ENCODE results near the gene PAX5. TPM values are rescaled to one million over a fixed set of nuclear protein-coding genes. Genes with fewer than 3 reads are reported as not detected.

Gene PAX5
- polyA plus RNA-seq, 1 experiment = not detected

DNA sequence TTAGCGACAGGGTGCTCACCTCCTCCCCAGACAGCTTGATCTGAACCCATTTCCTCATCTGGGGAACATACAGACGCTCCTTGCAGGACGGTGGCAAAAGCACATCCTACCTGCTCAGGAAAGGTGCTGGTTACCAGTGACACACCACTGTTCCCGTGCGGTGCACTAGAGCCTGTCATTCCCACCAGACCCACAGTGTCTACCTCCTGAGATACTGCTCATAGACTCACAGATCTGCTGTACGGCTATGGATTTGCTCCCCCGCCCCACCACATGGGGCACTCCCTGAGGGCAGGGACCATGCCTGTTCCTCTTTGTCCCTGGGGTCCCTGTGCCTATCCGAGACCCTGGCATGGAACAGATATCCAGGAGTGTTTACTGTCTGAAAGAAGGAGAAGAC is 208.9 kb downstream of the PAX5 start:
- TF ChIP-seq, protein P1, sequence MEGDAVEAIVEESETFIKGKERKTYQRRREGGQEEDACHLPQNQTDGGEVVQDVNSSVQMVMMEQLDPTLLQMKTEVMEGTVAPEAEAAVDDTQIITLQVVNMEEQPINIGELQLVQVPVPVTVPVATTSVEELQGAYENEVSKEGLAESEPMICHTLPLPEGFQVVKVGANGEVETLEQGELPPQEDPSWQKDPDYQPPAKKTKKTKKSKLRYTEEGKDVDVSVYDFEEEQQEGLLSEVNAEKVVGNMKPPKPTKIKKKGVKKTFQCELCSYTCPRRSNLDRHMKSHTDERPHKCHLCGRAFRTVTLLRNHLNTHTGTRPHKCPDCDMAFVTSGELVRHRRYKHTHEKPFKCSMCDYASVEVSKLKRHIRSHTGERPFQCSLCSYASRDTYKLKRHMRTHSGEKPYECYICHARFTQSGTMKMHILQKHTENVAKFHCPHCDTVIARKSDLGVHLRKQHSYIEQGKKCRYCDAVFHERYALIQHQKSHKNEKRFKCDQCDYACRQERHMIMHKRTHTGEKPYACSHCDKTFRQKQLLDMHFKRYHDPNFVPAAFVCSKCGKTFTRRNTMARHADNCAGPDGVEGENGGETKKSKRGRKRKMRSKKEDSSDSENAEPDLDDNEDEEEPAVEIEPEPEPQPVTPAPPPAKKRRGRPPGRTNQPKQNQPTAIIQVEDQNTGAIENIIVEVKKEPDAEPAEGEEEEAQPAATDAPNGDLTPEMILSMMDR (IDR thresholded peaks at IDR 0.05; ENCODE audit: insufficient read depth, low read depth, low read length) = no peak
- CTCF ChIA-PET = no interaction called here
- H3K27me3 ChIP-seq (ENCODE audit: control insufficient read depth, insufficient read depth, low read length) = peaks cover 11% of the 10 kb centered on the region
- POLR2A ChIA-PET = no interaction called here
- no peak for DNase-seq (ENCODE audit: low read depth)
- H3K36me3 ChIP-seq (ENCODE audit: control insufficient read depth, insufficient read depth, low read length) = no peaks in the 10 kb centered on the region
- H3K4me3 ChIP-seq (ENCODE audit: low read depth, low read length) = no peak overlapping the region

DNA sequence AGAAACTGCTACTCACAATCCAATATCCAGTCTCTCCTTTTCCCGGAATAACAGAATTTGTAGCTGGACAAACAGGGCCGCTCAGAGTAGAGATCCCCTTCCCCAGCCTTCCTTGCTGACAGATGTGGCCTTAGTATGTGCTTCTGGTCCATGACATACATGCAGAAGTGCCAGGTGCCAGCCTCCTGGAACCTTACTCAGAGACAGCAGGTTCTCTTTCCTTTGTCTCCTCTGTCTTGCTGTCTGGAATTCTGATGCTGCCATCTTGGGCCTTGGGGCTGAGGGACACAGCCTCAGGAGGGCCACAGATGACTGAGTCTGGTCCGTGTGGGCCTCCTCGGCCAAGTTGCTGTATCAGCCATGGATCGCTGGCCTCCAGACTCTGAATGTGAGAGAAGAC is 210.1 kb downstream of the PAX5 start:
- CTCF ChIA-PET = no interaction called here
- Histone ChIP-seq H3K27me3 (ENCODE audit: control insufficient read depth, insufficient read depth, low read length) (peaks cover 21% of the 10 kb centered on the region), H3K4me3 (ENCODE audit: low read depth, low read length) (no peak overlapping the region), H3K36me3 (ENCODE audit: control insufficient read depth, insufficient read depth, low read length) (no peaks in the 10 kb centered on the region)
- TF ChIP-seq, protein P1 (IDR thresholded peaks at IDR 0.05; ENCODE audit: insufficient read depth, low read depth, low read length) = no peak
- DNase-seq (ENCODE audit: low read depth) = no peak
- POLR2A ChIA-PET = no interaction called here

DNA sequence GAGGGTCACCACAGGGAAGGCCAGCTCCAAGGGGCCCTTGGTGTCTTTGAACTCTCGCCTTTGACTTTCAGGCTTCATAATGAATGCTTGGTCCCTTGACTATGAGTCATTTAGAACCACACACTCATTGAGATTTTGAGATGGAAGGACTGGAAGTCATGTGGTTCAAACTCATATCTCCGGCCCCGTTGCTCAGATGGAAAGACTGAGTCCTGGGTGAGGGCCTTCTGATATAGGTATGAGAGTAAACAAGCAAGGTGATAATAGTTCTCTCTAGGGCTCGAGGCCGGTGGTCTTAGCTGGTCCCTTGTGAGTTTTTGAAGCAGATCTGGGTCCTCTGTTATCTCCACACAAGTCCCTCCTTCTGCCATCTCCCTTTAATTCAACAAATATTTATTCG is 210.6 kb downstream of the PAX5 start:
- CTCF ChIA-PET = no interaction called here
- DNase-seq (ENCODE audit: low read depth) = no peak
- POLR2A ChIA-PET = no interaction called here
- TF ChIP-seq, protein P1 (IDR thresholded peaks at IDR 0.05; ENCODE audit: insufficient read depth, low read depth, low read length) = no peak
- Histone ChIP-seq H3K27me3 (ENCODE audit: control insufficient read depth, insufficient read depth, low read length) (peaks cover 24% of the 10 kb centered on the region), H3K4me3 (ENCODE audit: low read depth, low read length) (no peak overlapping the region), H3K36me3 (ENCODE audit: control insufficient read depth, insufficient read depth, low read length) (no peaks in the 10 kb centered on the region)

DNA sequence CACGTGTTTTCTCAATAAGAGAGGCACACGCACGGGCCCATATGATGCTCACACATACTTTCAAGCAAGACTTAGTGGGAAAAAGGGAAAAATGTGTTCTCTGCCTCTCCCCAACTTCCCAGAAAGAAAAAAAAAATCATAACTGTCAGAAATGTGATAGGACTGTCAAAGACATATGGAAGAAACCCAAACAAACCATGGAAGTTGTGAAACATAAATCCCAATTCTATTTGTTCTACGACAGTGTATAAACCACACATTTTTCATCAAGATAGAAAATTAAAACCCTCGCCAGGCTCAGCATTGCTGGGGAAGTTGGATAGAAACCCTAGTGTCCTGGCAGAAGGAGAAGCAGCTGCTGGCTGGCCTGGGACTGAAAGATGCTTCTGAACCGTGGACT is 211.9 kb downstream of the PAX5 start:
- ChIA-PET POLR2A (no interaction called here), CTCF (no interaction called here)
- Histone ChIP-seq H3K27me3 (ENCODE audit: control insufficient read depth, insufficient read depth, low read length) (peaks cover 27% of the 10 kb centered on the region), H3K4me3 (ENCODE audit: low read depth, low read length) (no peak overlapping the region), H3K36me3 (ENCODE audit: control insufficient read depth, insufficient read depth, low read length) (no peaks in the 10 kb centered on the region)
- DNase-seq (ENCODE audit: low read depth) = no peak
- TF ChIP-seq, protein P1 (IDR thresholded peaks at IDR 0.05; ENCODE audit: insufficient read depth, low read depth, low read length) = no peak

DNA sequence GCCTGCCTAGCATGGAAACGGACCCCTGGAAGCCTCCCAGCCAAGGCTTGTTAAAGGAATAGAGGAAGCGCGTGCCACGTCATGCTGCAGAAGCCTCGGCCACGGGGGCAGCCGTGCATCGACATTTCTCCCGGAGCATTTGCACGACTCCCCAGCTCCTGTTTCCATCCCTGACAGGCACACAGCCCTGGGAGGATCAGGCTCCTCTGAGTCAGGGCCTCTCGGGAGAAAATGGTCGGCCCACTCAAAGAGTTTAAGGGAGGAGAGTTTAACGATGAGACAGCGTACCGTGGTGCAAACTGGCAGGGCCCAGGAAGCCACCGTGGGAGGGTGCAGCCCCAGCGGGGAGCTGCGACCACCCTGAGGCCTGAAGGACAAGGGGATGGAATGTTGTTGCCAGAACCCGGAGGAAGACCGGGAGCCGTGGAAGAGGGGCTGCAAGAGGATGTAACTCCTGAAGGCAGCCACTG is 213.6 kb downstream of the PAX5 start:
- TF ChIP-seq, protein P1 (IDR thresholded peaks at IDR 0.05; ENCODE audit: insufficient read depth, low read depth, low read length) = no peak
- CTCF ChIA-PET = no interaction called here
- POLR2A ChIA-PET = no interaction called here
- no peak for DNase-seq (ENCODE audit: low read depth)
- peaks cover 30% of the 10 kb centered on the region for H3K27me3 ChIP-seq (ENCODE audit: control insufficient read depth, insufficient read depth, low read length)
- H3K4me3 ChIP-seq (ENCODE audit: low read depth, low read length) = no peak overlapping the region
- H3K36me3 ChIP-seq (ENCODE audit: control insufficient read depth, insufficient read depth, low read length) = no peaks in the 10 kb centered on the region

Measured in BJ (cell line).